Inflammatory macrophage treated with lipopolysaccharide for 4 hours (primary cell): ENCODE measurements around the gene GRN.
"Not testable (repeated sequence)": the region's sequence is repeated elsewhere in the genome, so short reads cannot be mapped to it uniquely, and the experiment has no call there.

Experiments used
- DNase-seq: peaks from one replicate; pipeline ENCODE4 v3.0.0-alpha.2; 2020

GRN gene

GRCh38 chr17:44362459-44362948 lies 17.4 kb downstream of the GRN start:
- DNase-seq, result no peak

GRCh38 chr17:44362949-44363612 lies 18.0 kb downstream of the GRN start:
- no peak for DNase-seq

GRCh38 chr17:44363613-44364159 lies 18.6 kb downstream of the GRN start, which contains the start of gene FAM171A2:
TSS of gene FAM171A2 (minus strand) at chr17:44363853. CDS start at chr17:44363714, 139 bp downstream.
- peak; percentile 67 for DNase-seq

GRCh38 chr17:44365051-44365450 lies 19.9 kb downstream of the GRN start:
- DNase-seq, result not testable (repeated sequence)

- DNase-seq, result no peak
Measured at GRCh38 chr17:44367231-44367979, 22.3 kb downstream of the GRN start.

GRCh38 chr17:44368391-44369243 lies 23.5 kb downstream of the GRN start:
- not testable (repeated sequence) for DNase-seq

GRCh38 chr17:44369414-44370023 lies 24.4 kb downstream of the GRN start:
- not testable (repeated sequence) for DNase-seq

- no peak for DNase-seq
Measured at GRCh38 chr17:44372036-44372435, 26.9 kb downstream of the GRN start.

- no peak for DNase-seq
Measured at GRCh38 chr17:44374306-44375195, 29.4 kb downstream of the GRN start.

GRCh38 chr17:44375196-44376017 lies 30.3 kb downstream of the GRN start:
- DNase-seq, result no peak

GRCh38 chr17:44376124-44376523 lies 31.0 kb downstream of the GRN start:
- no peak for DNase-seq

- no peak for DNase-seq
Measured at GRCh38 chr17:44376779-44377178, 31.7 kb downstream of the GRN start.

- no peak for DNase-seq
Measured at GRCh38 chr17:44378171-44378705, 33.1 kb downstream of the GRN start.

GRCh38 chr17:44379887-44380286 lies 34.8 kb downstream of the GRN start:
- no peak for DNase-seq

GRCh38 chr17:44380767-44381166 lies 35.7 kb downstream of the GRN start:
- DNase-seq, result no peak

GRCh38 chr17:44381810-44382305 lies 36.8 kb downstream of the GRN start:
- DNase-seq, result peak; percentile 33

- no peak for DNase-seq
Measured at GRCh38 chr17:44382917-44383316, 37.8 kb downstream of the GRN start.

- no peak for DNase-seq
Measured at GRCh38 chr17:44383363-44383762, 38.3 kb downstream of the GRN start.

- no peak for DNase-seq
Measured at GRCh38 chr17:44383861-44384260, 38.8 kb downstream of the GRN start.

- DNase-seq, result no peak
Measured at GRCh38 chr17:44384281-44384822, 39.2 kb downstream of the GRN start.
